H9 (cell line): Measurements from ENCODE around the gene GRIFIN. TPM values are rescaled to one million over a fixed set of nuclear protein-coding genes. Genes with fewer than 3 reads are reported as not detected.
A peak's percentile ranks its signal among the peaks of the same experiment; 100 is the strongest.

Source experiments
- DNase-seq: peaks from one replicate; pipeline ENCODE4 v3.0.0-alpha.2; 2017
- H2AFZ ChIP-seq: one replicate; pipeline ENCODE4 v1.6.1; 2013; ENCODE audit warnings: mild to moderate bottlenecking, low read length, control low read depth, moderate library complexity
- H2AK5ac ChIP-seq: 2 replicates; pipeline ENCODE4 v1.6.1; 2013; ENCODE audit warnings: low read length, control low read depth, mixed read lengths; ENCODE audit not compliant: insufficient read length
- H2BK120ac ChIP-seq: one replicate; pipeline ENCODE4 v1.6.1; 2013; ENCODE audit warnings: low read depth, mild to moderate bottlenecking, low read length, control low read depth, inconsistent platforms; ENCODE audit not compliant: poor library complexity, severe bottlenecking
- H2BK12ac ChIP-seq: 2 replicates; pipeline ENCODE4 v1.6.1; 2013; ENCODE audit warnings: low read length, control low read depth, mixed read lengths, low read depth; ENCODE audit not compliant: insufficient read length
- H2BK15ac ChIP-seq: 2 replicates; pipeline ENCODE4 v1.6.1; 2013; ENCODE audit warnings: low read depth, low read length, control low read depth
- H2BK20ac ChIP-seq: one replicate; pipeline ENCODE4 v1.6.1; 2013; ENCODE audit warnings: low read depth, mild to moderate bottlenecking, low read length, control low read depth, inconsistent platforms; ENCODE audit not compliant: poor library complexity, severe bottlenecking
- H2BK5ac ChIP-seq: 2 replicates; pipeline ENCODE4 v1.6.1; 2013; ENCODE audit warnings: low read length, control low read depth, mixed read lengths; ENCODE audit not compliant: insufficient read length
- H3K14ac ChIP-seq: 2 replicates; pipeline ENCODE4 v1.6.1; 2013; ENCODE audit warnings: low read length, control low read depth; ENCODE audit not compliant: insufficient read depth
- H3K18ac ChIP-seq: 2 replicates; pipeline ENCODE4 v1.6.1; 2013; ENCODE audit warnings: low read depth, mild to moderate bottlenecking, mixed read lengths, low read length, control low read depth; ENCODE audit not compliant: insufficient read length
- H3K23ac ChIP-seq: 2 replicates; pipeline ENCODE4 v1.6.1; 2013; ENCODE audit warnings: low read length, control low read depth, mixed read lengths, low read depth; ENCODE audit not compliant: insufficient read length
- H3K23me2 ChIP-seq: 2 replicates; pipeline ENCODE4 v1.6.1; 2013; ENCODE audit warnings: low read depth, mild to moderate bottlenecking, mixed read lengths, low read length, control low read depth; ENCODE audit not compliant: insufficient read length, poor library complexity, severe bottlenecking
- H3K27ac ChIP-seq: 2 replicates; pipeline ENCODE4 v1.5.1; 2013; ENCODE audit warnings: low read length, control low read depth, mixed read lengths, low read depth; ENCODE audit not compliant: insufficient read length
- H3K27me3 ChIP-seq: 2 replicates; pipeline ENCODE4 v1.6.1; 2013; ENCODE audit warnings: low read length, control low read depth, inconsistent platforms; ENCODE audit not compliant: insufficient read depth
- H3K4ac ChIP-seq: 2 replicates; pipeline ENCODE4 v1.6.1; 2013; ENCODE audit warnings: low read depth, mild to moderate bottlenecking, control low read depth, inconsistent platforms, low read length, moderate library complexity
- H3K4me1 ChIP-seq: 2 replicates; pipeline ENCODE4 v1.6.1; 2013; ENCODE audit warnings: low read length, control low read depth, inconsistent platforms; ENCODE audit not compliant: insufficient read depth
- H3K4me2 ChIP-seq: 2 replicates; pipeline ENCODE4 v1.6.1; 2013; ENCODE audit warnings: low read length, control low read depth, mixed read lengths; ENCODE audit not compliant: insufficient read length, insufficient read depth
- H3K56ac ChIP-seq: 2 replicates; pipeline ENCODE4 v1.6.1; 2013; ENCODE audit warnings: low read depth, mild to moderate bottlenecking, mixed read lengths, low read length, control low read depth; ENCODE audit not compliant: insufficient read length
- H3K79me1 ChIP-seq: 2 replicates; pipeline ENCODE4 v1.6.1; 2013; ENCODE audit warnings: low read depth, mild to moderate bottlenecking, moderate library complexity, low read length, control low read depth, inconsistent platforms; ENCODE audit not compliant: insufficient read depth, poor library complexity, severe bottlenecking
- H3K79me2 ChIP-seq: 2 replicates; pipeline ENCODE4 v1.6.1; 2013; ENCODE audit warnings: low read length, control low read depth, inconsistent platforms; ENCODE audit not compliant: insufficient read depth
- H3K9ac ChIP-seq: 2 replicates; pipeline ENCODE4 v1.6.1; 2013; ENCODE audit warnings: low read length, control low read depth, mixed read lengths; ENCODE audit not compliant: insufficient read length; ENCODE audit errors: extremely low read depth
- H3K9me3 ChIP-seq: one replicate; pipeline ENCODE4 v1.6.1; 2013; ENCODE audit warnings: low read depth, low read length, inconsistent platforms; ENCODE audit not compliant: control insufficient read depth
- H3T11ph ChIP-seq: one replicate; pipeline ENCODE4 v1.6.1; 2013; ENCODE audit warnings: mild to moderate bottlenecking, low read length, control low read depth, inconsistent platforms
- H4K20me1 ChIP-seq: one replicate; pipeline ENCODE4 v1.6.1; 2013; ENCODE audit not compliant: control insufficient read depth, insufficient read length, insufficient read depth
- H4K5ac ChIP-seq: 2 replicates; pipeline ENCODE4 v1.6.1; 2013; ENCODE audit warnings: low read depth, mild to moderate bottlenecking, mixed read lengths, low read length, control low read depth; ENCODE audit not compliant: insufficient read length
- H4K8ac ChIP-seq: replicated peaks from 2 replicates; pipeline ENCODE4 v1.6.1; 2013; ENCODE audit warnings: low read length, control low read depth, mixed read lengths, low read depth; ENCODE audit not compliant: insufficient read length
- H4K91ac ChIP-seq: 2 replicates; pipeline ENCODE4 v1.6.1; 2013; ENCODE audit warnings: low read depth, mild to moderate bottlenecking, moderate library complexity, mixed read lengths, low read length, control low read depth; ENCODE audit not compliant: insufficient read length
- H3K27ac Mint-ChIP-seq, 3 experiments: 2 replicates in 2 of 3; 3 replicates in 1 of 3; pipeline ENCODE4 v1.8.0; 2020 to 2021; ENCODE audit warnings: mixed read lengths in 3 of 3, mild to moderate bottlenecking in 1 of 3, moderate library complexity in 1 of 3
- H3K27me3 Mint-ChIP-seq: 2 replicates; pipeline ENCODE4 v1.8.0; 2021; ENCODE audit warnings: low read depth, mild to moderate bottlenecking, moderate library complexity, mixed read lengths
- H3K36me3 Mint-ChIP-seq, 3 experiments: 2 replicates in 2 of 3; 3 replicates in 1 of 3; pipeline ENCODE4 v1.8.0; 2020 to 2021; ENCODE audit warnings: low read depth in 3 of 3, mixed read lengths in 3 of 3; ENCODE audit not compliant: insufficient read depth in 1 of 3
- H3K4me1 Mint-ChIP-seq, 2 experiments: 2 replicates each; pipeline ENCODE4 v1.8.0; 2020; ENCODE audit warnings: mixed read lengths in 2 of 2
- H3K4me3 Mint-ChIP-seq, 2 experiments: 2 replicates in 1 of 2; 3 replicates in 1 of 2; pipeline ENCODE4 v1.8.0; 2020 to 2021; ENCODE audit warnings: mild to moderate bottlenecking in 2 of 2, mixed read lengths in 2 of 2, moderate library complexity in 1 of 2
- H3K9me3 Mint-ChIP-seq, 2 experiments: 2 replicates in 1 of 2; 3 replicates in 1 of 2; pipeline ENCODE4 v1.8.0; 2020; ENCODE audit warnings: mild to moderate bottlenecking in 2 of 2, mixed read lengths in 2 of 2, moderate library complexity in 1 of 2
- CTCF ChIP-seq: fragments of 200-600 bp; sonication (generic); conservative IDR thresholded peaks from 3 replicates; pipeline ENCODE4 v1.8.0; 2021; ENCODE audit warnings: antibody characterized with exemption, mild to moderate bottlenecking
- WGBS: extraction: QIAGEN DNeasy Blood & Tissue Kit; methylation state at CpG from one replicate; pipeline ENCODE4 v1.1.7; 2013; ENCODE audit warnings: missing lambda C conversion rate, low lambda C conversion rate, mixed read lengths; ENCODE audit not compliant: insufficient read length; ENCODE audit errors: extremely low coverage; 5-methylcytosine and 5-hydroxymethylcytosine counted together
- total RNA-seq: library from RNA; stranded (reverse); gene quantifications from 2 replicates; pipeline ENCODE4 v1.2.1, GENCODE V29; 2021

The GRIFIN gene
- total RNA-seq, 1 experiment from 2014 or later: not detected

GRCh38 chr7:2443491-2443890 is 32.7 kb downstream of the GRIFIN start:
- H2AK5ac ChIP-seq: no peak overlapping the region
- H4K8ac ChIP-seq: no peak overlapping the region
- H2BK5ac ChIP-seq: no peak overlapping the region
- no CpG with 5 or more reads among the region's 9 CpGs for WGBS
- no peak overlapping the region for H2BK20ac ChIP-seq
- no peak overlapping the region for H2BK120ac ChIP-seq
- no peak overlapping the region for H3K18ac ChIP-seq
- no peaks in the 10 kb centered on the region for H3K4me1 ChIP-seq
- H3K79me2 ChIP-seq: no peaks in the 10 kb centered on the region
- H3K9me3 Mint-ChIP-seq: no peaks in the 10 kb centered on the region; a peak in 1 of 5 replicates
- no peak overlapping the region for H2AFZ ChIP-seq
- no peak overlapping the region for H3K27ac ChIP-seq
- no peak overlapping the region for H4K5ac ChIP-seq
- H3K4me2 ChIP-seq: no peak overlapping the region
- H3K56ac ChIP-seq: no peak overlapping the region
- no peak overlapping the region for H3K9ac ChIP-seq
- H3K27me3 ChIP-seq: no peaks in the 10 kb centered on the region
- no peak overlapping the region for H3K23ac ChIP-seq
- peaks cover 0 to 21% (median 9%) of the 10 kb centered on the region in 3 experiments; a peak in 5 of 7 replicates for H3K36me3 Mint-ChIP-seq
- no peak overlapping the region for H3K4ac ChIP-seq
- no peak overlapping the region for H3T11ph ChIP-seq
- no peak for TF ChIP-seq CTCF
- no peaks in the 10 kb centered on the region for H4K20me1 ChIP-seq
- no peak overlapping the region for H2BK15ac ChIP-seq
- H3K9me3 ChIP-seq: no peaks in the 10 kb centered on the region
- no peaks in the 10 kb centered on the region for H3K23me2 ChIP-seq
- no peak overlapping the region for H4K91ac ChIP-seq
- H3K4me3 Mint-ChIP-seq: no peak overlapping the region
- no peaks in the 10 kb centered on the region; the same call in 1 of the 2 replicates for H3K27me3 Mint-ChIP-seq
- no peaks in the 10 kb centered on the region for H3K79me1 ChIP-seq
- no peak overlapping the region for H3K14ac ChIP-seq
- DNase-seq: no peak
- no peak overlapping the region for H2BK12ac ChIP-seq
- H3K27ac Mint-ChIP-seq: peak overlapping the region in 1 of 3 experiments; percentile 15; a peak in 1 of 7 replicates
- peaks cover 0 to 10% of the 10 kb centered on the region in 2 experiments; a peak in 2 of 4 replicates for H3K4me1 Mint-ChIP-seq
